RPMI7951 (cell line): ENCODE measurements around the gene GPC3. TPM values are rescaled to one million over a fixed set of nuclear protein-coding genes. Genes with fewer than 3 reads are reported as not detected.
"Not testable (repeated sequence)": the region's sequence is repeated elsewhere in the genome, so short reads cannot be mapped to it uniquely, and the experiment has no call there.

Experiments
- DNase-seq: peaks from one replicate; pipeline ENCODE4 v3.0.0-alpha.2; 2012; ENCODE audit warnings: low read depth
- total RNA-seq: library from RNA; depleted of rRNA; stranded (reverse); fragments of >200 nt; shearing (Covaris generic); gene quantifications from 2 replicates; pipeline ENCODE4 v1.2.3, GENCODE V29; 2014

Gene GPC3
- total RNA-seq, 1 experiment from 2014 or later: 0.84 TPM

DNA sequence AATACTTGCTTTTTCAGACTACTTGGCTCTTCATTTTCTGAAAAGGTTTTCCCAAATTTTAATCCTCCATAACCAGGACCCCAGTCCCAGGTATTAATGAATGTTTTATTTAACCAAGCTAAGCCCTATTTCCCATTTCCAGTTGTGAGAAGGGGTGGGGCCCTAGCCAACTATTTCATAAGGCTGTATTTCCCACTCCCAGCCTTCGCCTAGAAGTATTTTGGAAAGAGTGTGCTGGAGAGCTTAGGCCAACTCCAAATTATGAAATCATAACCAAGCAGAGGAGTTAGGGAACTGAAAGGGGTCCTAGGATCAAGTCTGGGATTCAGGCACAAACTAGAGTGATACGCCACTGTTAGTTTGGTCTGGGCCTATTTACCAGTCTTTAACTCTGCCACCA is 421.7 kb downstream of the GPC3 start:
- DNase-seq: no peak

GRCh38 chrX:133561251-133561650 is 424.1 kb downstream of the GPC3 start:
- DNase-seq: no peak

DNA sequence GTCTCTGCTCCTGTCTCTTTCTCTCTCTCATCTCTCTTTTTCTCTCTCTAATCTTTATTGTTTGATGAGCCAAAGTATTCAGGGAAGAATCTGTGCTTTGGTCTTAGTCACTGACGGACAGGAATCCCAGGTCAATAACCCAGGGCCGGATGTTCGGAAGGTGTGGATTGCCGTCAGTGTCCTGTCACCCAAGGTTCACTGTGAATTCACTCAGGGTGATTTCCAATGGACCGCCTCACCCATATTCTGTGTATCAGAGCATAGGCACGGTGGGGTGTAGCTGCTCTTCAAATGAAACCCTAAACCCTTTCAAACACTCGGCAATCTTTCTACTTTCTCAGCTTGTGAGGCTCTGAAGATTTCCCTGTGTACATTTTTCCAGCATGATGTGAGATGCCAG is 425.5 kb downstream of the GPC3 start:
- no peak for DNase-seq

- DNase-seq: no peak
These were observed 429.5 kb downstream of the GPC3 start for GRCh38 chrX:133555782-133556458.

DNA sequence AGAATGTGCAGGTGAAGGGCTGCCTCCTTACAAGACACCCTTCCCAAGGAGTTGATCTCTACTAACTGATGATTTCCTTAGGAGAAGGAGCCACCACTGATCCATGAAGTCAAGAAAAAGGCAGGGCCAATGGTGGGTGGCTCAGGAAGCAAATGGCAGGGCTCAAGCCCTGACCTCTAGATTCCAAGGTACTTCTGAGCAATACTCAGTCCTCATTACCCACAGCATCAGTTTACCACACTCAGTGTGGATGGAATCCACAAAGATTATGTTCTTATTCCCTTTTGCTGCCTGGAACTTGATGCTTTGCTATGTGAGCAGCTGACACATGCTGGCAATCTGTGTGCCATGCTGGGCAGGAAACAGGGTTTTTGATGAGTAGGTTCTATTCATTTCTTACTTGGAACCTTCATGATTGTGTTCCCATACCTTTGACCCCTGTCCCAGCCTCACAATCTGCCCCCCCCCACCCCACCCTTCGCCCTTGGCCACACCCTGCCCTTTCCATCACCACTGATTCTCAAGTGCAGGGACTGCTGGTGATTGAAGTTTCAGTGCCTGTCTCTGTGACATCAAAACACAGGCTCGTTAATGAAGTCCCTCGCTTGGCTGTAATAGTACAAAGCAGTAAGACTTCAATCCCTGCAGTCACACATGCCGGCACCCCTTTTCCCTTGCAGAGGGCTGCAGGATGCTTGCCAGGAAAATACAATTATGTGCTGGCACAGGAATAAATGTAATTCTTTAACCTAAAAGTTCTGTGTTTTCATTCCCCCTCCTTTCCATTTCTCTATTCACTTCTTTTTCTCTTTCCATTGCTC is 434.5 kb downstream of the GPC3 start:
- DNase-seq: no peak

DNA sequence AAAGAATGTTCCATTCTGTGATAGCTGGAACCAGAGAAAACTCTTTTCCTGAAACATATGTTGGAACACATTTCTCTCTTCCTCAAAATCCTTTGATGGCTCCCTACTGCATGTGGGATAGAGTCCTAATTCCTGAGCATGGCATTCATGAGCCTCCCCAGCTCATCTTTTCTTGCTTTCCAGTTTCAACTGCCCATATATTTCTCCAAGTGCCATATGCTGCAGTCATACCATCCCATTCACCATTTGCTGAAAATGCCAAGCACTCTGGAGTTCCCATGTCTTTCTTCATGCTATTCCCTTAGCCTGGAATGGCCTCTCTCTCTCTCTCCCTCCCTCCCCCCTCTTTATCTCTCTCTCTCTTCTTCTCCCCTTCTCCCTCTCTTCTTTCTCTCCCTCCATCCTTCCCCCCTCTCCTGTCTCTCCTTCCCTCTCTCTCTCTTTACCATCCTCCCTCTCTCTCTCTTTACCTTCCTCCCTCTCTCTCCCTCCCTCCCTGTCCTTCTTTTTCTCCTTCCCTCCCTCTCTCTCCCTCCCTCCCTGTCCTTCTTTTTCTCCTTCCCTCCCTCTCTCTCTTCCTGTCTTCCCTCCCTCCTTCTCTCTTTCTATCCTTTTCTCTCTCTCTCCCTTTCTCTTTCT is 436.0 kb downstream of the GPC3 start:
- no peak for DNase-seq

GRCh38 chrX:133546441-133546840 is 439.0 kb downstream of the GPC3 start:
- no peak for DNase-seq

- DNase-seq: no peak
These were observed 440.6 kb downstream of the GPC3 start for GRCh38 chrX:133544778-133545177.

DNA sequence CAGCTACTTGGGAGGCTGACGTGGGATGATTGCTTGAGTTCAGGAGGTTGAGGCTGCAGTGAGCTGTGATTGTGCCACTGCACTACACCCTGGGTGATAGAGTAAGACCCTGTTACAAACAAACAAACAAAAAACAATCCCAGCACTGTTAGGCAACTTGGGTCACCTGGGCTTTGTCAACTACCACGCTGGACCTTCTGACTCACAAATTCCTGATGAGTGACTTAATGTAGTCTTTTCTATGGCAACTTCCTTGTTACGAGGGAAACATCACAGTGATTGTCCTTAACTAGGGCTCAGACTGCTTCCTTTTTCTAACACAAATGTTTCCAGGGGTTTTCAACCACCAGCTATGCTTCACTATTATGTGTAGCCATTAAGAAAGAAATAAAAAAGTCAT is 441.3 kb downstream of the GPC3 start:
- DNase-seq: no peak

DNA sequence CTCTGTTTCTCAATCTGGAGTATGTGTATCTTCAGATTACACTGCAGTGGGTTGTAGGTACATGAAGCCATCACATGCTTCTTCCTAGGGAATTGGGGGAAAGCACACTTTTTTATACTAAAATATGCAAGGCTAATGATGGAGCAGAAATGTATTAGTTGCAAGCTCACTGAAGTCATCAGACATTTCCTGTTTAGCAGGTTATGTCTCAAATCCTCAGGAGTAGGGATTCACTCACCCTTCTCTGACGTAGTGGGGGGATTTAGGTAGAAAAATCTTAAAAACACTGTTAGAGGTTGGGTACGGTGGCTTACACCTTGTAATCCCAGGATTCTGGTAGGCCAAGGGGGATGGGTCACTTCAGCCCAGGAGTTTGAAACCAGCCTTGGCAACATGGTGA is 441.7 kb downstream of the GPC3 start:
- no peak for DNase-seq

DNA sequence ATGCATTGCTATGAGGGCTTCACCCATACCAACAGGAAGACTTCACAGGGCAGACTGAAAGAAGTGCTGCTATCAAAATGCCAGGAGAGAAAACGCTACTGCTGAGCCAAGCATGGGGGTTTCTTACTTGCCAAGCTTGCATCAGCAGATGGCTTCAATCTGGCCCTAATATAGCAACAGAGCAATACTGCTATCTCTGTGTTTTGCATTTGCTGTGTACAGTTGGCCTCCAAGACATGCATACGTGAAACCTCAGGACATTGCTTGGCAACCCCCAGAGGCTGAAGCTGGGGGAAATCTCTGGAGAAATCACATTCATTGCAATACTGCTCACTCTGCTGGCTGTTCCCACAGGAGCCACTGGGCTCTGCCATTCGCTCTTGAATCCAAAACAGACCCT is 442.9 kb downstream of the GPC3 start:
- DNase-seq: no peak

DNA sequence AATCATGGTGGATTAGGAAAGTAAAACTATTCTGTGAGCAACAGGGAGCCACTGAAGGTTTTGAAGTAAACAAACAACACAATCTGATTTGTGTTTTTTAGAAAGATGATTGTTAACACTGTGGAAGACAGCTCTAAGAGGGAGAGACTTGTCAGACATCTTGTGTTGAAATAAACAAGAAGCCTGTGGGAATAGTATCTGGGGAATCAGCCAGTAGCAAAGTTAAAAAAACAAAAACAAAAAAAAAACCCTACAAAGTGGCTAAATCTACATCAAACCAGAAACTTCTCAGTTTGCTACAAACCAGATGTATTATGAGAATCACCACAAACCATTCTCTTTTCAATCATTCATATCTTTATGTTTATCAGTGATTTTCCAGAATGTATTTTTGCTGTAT is 444.4 kb downstream of the GPC3 start:
- no peak for DNase-seq

- no peak for DNase-seq
These were observed 447.2 kb downstream of the GPC3 start for GRCh38 chrX:133538148-133538547.

- no peak for DNase-seq
These were observed 448.3 kb downstream of the GPC3 start for GRCh38 chrX:133537142-133537541.

DNA sequence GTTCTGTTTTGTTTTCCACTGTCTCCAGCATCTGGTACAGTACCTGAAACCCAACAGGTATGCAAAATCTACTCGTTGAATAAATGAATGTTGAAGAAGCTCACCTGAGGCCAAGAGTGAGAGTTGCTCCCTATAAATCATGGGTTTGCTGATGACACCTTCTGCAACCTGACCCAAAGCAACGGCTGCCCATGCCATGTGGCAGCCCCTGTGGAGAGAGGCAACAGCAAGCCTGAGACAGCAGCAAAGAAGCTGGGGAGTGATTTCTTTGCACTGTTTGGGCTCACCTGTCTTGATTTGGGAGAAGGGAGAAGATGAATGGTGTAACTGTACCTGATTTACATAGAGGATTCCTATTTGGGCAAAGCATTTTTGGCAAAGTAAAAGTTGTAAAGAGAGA is 450.3 kb downstream of the GPC3 start:
- no peak for DNase-seq

- no peak for DNase-seq
These were observed 451.2 kb downstream of the GPC3 start for GRCh38 chrX:133534172-133534571.

- DNase-seq: no peak
These were observed 452.1 kb downstream of the GPC3 start for GRCh38 chrX:133533249-133533648.

- DNase-seq: no peak
These were observed 454.4 kb downstream of the GPC3 start for GRCh38 chrX:133530960-133531359.

DNA sequence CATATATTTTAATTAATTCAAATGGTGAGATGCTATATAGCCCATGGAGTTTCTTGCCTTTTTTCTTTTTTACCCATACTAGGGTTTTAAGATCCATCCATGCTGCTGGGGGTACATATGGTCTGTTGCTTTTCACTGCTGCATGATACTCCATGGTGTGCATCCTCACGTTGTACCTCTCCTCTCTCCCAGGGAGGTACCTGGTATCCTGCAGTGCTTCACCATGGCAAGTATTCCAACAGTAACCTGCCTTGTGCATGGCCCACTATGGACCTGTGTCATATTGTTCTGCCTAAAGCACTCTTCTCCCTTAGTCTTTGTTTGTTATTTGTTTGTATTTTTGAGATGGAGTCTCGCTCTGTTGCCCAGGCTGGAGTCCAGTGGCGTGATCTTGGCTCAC is 455.8 kb downstream of the GPC3 start:
- no peak for DNase-seq

GRCh38 chrX:133527825-133528224 is 457.6 kb downstream of the GPC3 start:
- no peak for DNase-seq

DNA sequence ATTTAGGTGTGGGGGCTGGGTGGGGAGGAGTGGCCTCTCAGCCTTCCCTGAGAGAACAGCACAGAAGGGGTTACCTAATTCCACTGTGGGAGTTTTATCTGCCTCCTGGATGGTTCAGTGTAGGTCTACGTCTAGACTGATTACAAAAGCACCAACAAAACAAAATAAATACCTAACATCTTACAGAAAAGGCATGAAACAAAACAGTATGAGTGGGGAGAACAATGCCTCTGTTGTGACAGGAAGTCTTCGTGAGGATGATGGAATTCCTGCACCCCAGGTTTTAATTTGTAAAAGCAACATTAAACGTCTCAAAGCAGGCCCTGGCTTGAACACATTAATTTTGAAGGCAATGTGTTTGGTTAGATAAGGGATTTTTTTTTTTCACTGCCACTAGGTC is 458.0 kb downstream of the GPC3 start:
- DNase-seq: no peak

- not testable (repeated sequence) for DNase-seq
These were observed 458.6 kb downstream of the GPC3 start for GRCh38 chrX:133526773-133527172.

- no peak for DNase-seq
These were observed 461.9 kb downstream of the GPC3 start for GRCh38 chrX:133523526-133523925.
